Measurements from ENCODE around the gene NTN5.

- TF ChIP-seq RCOR1 (IDR thresholded peaks at IDR 0.05; ENCODE audit: insufficient replicate concordance, low read length) (no peak), POLR2A (IDR thresholded peaks at IDR 0.05; ENCODE audit: low read depth, low read length) (no peak), RAD21 (IDR thresholded peaks at IDR 0.05; ENCODE audit: low read length) (no peak), MXI1 (IDR thresholded peaks at IDR 0.05; ENCODE audit: borderline replicate concordance, low read depth, low read length) (no peak), CHD1 (IDR thresholded peaks at IDR 0.05; ENCODE audit: low read depth, low read length) (no peak), CEBPB (IDR thresholded peaks at IDR 0.05; ENCODE audit: low read depth, low read length) (no peak), MAFK (IDR thresholded peaks at IDR 0.05; ENCODE audit: low read depth, low read length) (no peak), RFX5 (IDR thresholded peaks at IDR 0.05; ENCODE audit: low read depth, low read length) (no peak), SMC3 (IDR thresholded peaks at IDR 0.05; ENCODE audit: low read depth, low read length) (no peak), FOS (IDR thresholded peaks at IDR 0.05; ENCODE audit: low read depth, low read length) (no peak)
- TF ChIP-seq, protein P1, sequence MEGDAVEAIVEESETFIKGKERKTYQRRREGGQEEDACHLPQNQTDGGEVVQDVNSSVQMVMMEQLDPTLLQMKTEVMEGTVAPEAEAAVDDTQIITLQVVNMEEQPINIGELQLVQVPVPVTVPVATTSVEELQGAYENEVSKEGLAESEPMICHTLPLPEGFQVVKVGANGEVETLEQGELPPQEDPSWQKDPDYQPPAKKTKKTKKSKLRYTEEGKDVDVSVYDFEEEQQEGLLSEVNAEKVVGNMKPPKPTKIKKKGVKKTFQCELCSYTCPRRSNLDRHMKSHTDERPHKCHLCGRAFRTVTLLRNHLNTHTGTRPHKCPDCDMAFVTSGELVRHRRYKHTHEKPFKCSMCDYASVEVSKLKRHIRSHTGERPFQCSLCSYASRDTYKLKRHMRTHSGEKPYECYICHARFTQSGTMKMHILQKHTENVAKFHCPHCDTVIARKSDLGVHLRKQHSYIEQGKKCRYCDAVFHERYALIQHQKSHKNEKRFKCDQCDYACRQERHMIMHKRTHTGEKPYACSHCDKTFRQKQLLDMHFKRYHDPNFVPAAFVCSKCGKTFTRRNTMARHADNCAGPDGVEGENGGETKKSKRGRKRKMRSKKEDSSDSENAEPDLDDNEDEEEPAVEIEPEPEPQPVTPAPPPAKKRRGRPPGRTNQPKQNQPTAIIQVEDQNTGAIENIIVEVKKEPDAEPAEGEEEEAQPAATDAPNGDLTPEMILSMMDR (conservative IDR thresholded peaks at IDR 0.05; ENCODE audit: low read depth, low read length): no peak
- TF ChIP-seq, protein P2, sequence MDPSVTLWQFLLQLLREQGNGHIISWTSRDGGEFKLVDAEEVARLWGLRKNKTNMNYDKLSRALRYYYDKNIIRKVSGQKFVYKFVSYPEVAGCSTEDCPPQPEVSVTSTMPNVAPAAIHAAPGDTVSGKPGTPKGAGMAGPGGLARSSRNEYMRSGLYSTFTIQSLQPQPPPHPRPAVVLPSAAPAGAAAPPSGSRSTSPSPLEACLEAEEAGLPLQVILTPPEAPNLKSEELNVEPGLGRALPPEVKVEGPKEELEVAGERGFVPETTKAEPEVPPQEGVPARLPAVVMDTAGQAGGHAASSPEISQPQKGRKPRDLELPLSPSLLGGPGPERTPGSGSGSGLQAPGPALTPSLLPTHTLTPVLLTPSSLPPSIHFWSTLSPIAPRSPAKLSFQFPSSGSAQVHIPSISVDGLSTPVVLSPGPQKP (IDR thresholded peaks at IDR 0.05; ENCODE audit: borderline replicate concordance, low read depth, low read length): no peak
Observed at GRCh38 chr19:48676487-48676886, 3.7 kb upstream of the NTN5 start.

Measured in IMR-90 (cell line).